Loucy (cell line): ENCODE measurements around the gene MGMT.

Experiments used
- CTCF ChIP-seq: fragments of 200-600 bp; sonication (generic); conservative IDR thresholded peaks from 2 replicates; pipeline ENCODE4 v1.5.1; 2014; ENCODE audit warnings: mild to moderate bottlenecking, antibody characterized with exemption, low read length
- EZH2phosphoT487 ChIP-seq: fragments of 200-600 bp; IDR thresholded peaks from 2 replicates; pipeline ENCODE4 v1.6.1; 2018; ENCODE audit warnings: antibody characterized with exemption, mild to moderate bottlenecking, moderate library complexity, borderline replicate concordance

DNA sequence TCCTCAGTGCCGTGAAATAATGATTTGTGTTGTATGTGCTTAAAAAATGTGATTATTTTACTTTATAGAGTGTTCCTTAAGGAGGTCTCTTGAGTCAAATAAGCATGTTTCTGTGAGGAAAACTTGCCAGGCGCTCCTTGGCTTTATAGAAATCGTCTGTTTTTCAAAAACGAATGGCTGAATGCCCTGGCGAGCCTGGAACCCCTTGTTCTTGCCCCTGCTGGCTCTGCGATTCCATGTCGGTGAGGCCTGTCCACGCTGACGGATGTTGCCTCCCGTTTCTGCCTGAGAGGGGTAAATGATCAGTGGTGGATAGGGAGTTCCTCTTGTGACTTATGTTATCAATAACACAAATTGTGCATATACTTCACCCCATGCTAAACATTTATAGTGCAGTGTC is 75.5 kb downstream of the MGMT start:
- TF ChIP-seq CTCF, result no peak
- TF ChIP-seq EZH2phosphoT487, result no peak
